HG03064 (cell line): Measurements from ENCODE around the gene SENP6.
"Not testable (repeated sequence)": the region's sequence is repeated elsewhere in the genome, so short reads cannot be mapped to it uniquely, and the experiment has no call there.

ENCODE experiments used
- ATAC-seq: cut with Tn5 transposase; IDR thresholded peaks from one replicate; pipeline ENCODE4 v1.9.1; 2021; ENCODE audit warnings: low read depth; ENCODE audit not compliant: unreplicated experiment

SENP6 gene, protein sequence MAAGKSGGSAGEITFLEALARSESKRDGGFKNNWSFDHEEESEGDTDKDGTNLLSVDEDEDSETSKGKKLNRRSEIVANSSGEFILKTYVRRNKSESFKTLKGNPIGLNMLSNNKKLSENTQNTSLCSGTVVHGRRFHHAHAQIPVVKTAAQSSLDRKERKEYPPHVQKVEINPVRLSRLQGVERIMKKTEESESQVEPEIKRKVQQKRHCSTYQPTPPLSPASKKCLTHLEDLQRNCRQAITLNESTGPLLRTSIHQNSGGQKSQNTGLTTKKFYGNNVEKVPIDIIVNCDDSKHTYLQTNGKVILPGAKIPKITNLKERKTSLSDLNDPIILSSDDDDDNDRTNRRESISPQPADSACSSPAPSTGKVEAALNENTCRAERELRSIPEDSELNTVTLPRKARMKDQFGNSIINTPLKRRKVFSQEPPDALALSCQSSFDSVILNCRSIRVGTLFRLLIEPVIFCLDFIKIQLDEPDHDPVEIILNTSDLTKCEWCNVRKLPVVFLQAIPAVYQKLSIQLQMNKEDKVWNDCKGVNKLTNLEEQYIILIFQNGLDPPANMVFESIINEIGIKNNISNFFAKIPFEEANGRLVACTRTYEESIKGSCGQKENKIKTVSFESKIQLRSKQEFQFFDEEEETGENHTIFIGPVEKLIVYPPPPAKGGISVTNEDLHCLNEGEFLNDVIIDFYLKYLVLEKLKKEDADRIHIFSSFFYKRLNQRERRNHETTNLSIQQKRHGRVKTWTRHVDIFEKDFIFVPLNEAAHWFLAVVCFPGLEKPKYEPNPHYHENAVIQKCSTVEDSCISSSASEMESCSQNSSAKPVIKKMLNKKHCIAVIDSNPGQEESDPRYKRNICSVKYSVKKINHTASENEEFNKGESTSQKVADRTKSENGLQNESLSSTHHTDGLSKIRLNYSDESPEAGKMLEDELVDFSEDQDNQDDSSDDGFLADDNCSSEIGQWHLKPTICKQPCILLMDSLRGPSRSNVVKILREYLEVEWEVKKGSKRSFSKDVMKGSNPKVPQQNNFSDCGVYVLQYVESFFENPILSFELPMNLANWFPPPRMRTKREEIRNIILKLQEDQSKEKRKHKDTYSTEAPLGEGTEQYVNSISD

GRCh38 chr6:75601304-75602245 lies at the start of gene SENP6:
SENP6 (plus strand) TSS chr6:75601880; CDS start chr6:75602525, 645 bp downstream.
- ATAC-seq = peak; percentile 57

DNA sequence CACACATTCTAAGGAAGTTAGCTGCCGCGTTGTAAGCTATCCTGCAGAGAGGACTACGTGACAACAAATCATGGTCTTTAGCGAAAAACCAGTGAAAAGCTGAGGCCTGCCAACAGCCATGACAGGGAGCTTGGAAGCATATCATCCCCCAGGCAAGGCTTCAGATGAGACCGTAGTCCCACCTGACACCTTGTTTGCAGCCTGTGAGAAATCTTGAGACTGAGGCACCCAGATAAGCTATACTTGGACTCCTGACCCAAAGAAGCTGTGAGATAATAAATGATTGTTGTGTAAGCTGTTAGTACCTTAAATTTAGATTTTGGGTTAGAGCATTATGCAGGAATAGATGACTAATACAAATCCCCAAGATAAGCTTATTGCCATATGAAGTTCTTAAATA lies 45.4 kb upstream of the SENP6 start:
- no peak for ATAC-seq

GRCh38 chr6:75557068-75557467 lies 44.6 kb upstream of the SENP6 start:
- ATAC-seq = no peak

DNA sequence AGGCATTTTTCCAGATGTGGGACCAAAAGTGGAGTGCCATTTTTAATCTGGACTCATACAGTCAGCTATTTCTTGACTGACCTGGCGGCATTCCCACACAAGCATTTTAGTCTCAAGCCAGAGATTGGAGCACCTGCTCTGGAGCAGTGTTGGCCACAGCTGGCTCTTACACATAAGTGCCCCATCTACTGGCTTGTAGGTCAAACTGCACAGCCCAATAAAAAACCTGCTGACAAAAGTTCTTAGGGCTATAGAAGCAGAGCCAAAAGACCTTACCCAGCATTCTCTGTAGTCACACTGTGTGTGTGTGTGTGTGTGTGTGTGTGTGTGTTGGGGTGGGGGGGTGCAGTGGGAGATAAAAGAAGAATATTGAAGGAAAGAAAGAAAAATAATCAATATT lies 38.6 kb upstream of the SENP6 start:
- ATAC-seq = peak; percentile 73

- no peak for ATAC-seq
These were observed 35.4 kb upstream of the SENP6 start for GRCh38 chr6:75566137-75566767.

DNA sequence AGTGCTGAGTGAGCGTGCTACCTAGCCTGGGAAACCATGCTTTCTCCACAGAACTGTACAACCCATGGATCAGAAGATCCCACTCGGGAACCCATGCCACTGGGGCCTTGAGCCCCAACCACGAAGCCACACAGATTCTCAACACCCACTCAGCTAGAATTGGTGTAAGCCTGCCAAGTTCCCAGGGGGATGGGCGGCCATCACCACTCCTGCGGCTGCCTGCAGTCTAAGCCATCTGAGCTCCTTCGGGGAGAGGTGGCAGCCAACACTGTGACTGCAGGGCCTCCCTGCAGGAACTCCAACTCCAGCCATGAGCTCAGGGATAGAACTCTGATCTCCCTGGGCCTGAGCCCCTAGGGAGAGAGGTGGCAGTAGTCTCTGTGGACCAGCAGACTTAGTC lies 33.6 kb upstream of the SENP6 start:
- ATAC-seq = no peak

GRCh38 chr6:75568965-75569364 lies 32.7 kb upstream of the SENP6 start:
- ATAC-seq = no peak

DNA sequence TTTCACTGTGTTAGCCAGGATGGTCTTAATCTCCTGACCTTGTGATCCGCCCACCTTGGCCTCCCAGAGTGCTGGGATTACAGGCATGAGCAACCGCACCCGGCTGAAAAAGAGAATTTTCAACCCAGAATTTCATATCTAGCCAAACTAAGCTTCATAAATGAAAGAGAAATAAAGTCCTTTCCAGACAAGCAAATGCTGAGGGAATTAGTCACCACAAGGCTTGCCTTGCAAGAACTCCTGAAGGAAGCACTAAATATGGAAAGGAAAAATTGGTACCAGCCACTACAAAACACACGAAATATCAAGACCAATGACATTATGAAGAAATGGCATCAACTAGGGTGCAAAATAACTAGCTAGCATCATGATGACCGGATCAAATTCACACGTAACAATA lies 31.0 kb upstream of the SENP6 start:
- ATAC-seq = not testable (repeated sequence)

GRCh38 chr6:75572072-75572471 lies 29.6 kb upstream of the SENP6 start:
- no peak for ATAC-seq

- no peak for ATAC-seq
These were observed 21.7 kb upstream of the SENP6 start for GRCh38 chr6:75579951-75580350.

GRCh38 chr6:75581231-75581630 lies 20.4 kb upstream of the SENP6 start:
- no peak for ATAC-seq

DNA sequence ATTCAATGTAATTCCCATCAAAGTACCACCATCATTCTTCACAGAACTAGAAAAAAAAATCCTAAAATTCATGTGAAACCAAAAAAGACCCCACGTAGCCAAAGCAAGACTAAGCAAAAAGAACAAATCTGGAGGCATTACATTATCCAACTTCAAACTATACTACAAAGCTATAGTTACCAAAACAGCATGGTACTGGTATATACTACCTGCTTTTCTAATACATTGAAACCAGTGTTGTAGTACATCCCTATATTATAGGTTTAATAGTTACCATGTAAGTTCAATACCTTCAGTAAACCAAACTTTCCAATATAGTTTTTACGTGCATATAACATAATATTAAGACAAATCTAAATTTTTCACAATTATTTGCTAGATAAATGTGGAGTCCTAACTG lies 17.1 kb upstream of the SENP6 start:
- not testable (repeated sequence) for ATAC-seq

DNA sequence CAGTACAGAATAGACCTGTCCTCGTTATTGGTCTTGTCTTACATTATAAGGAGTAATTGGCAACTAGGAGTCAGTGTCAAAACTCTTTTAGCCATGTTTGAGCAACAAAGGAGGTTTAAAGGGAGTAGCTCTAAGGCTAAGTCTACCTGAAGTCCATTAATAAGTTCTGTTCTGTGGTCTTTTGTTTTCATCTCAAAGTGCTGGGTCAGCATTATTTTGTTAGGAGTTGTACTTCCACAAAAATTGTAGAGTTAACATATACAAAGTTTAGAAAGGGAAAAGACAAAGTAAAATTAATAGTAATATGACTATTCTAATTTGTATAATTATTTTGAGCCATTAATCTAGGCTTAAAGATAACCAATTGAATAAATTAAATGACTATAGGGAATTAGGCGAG lies 12.7 kb upstream of the SENP6 start:
- no peak for ATAC-seq

DNA sequence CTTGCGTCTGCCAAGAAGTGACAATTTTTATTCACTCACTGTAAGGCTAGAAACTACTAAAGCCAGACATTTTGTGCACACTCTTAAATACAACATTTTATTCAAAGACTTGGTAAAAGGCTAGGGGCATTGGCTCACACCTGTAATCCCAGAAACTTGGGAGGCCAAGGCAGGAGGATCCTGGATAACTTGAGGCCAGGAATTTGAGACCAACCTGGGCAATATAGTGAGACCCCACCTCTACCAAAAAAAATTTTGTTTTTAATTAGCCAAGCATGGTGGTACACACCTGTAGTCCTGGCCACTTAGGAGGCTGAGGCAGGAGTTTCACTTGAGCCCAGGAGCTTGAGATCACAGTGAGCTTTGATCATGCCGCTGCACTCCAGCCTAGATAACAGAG lies 11.3 kb upstream of the SENP6 start:
- no peak for ATAC-seq

GRCh38 chr6:75596380-75596779 lies 5.3 kb upstream of the SENP6 start:
- not testable (repeated sequence) for ATAC-seq

DNA sequence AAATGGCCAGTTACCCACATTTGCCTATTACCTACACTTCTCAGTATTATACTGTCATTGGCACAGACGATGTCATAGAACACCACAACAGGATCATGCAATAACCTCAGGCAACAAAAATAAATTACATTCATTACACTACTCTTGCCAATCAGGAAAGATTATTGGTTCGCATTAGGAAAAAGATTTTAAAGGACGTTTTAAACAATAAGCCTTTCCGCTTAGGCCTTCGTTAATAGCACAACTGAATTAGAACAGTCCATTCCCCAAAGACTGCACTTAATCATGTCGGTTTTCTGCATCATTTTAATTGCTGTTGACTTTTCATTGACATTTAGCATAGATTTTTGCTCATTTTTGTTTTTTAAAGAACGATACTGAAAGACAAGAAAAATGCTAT lies 912 bp upstream of the SENP6 start:
- ATAC-seq = no peak

GRCh38 chr6:75602246-75603105 lies 796 bp downstream of the SENP6 start:
- ATAC-seq = peak; percentile 37

DNA sequence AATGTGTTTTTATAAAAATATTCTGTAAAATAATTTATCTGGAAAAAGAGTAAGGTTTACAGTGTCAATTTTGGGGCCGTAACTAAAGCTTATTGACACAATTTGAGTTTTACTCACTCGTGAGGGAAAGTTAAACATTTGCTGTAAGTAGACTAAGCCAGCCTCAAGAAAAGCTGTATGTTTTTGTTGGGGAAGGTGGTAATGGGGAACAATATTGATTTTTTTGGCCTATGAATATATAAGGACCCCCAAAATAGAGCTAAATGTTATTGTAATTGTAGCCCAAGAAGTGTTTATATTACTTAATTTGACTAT lies 1.4 kb downstream of the SENP6 start:
- no peak for ATAC-seq

DNA sequence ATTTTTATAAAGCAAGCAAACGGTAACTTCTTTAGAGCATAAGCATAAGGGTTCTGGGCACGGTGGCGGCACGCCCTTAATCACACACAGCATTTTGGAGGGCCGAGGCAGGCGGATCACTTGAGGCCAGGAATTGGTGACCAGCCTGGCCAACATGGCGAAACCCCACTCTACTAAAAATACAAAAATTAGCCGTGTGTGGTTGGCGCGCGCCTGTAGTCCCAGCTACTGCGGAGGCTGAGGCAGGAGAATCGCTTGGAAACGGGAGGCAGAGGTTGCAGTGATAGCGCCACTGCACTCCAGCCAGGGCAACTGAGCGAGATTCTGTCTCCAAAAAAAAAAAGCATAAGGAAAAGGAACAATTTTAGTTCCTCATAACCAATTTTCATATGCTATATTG lies 2.6 kb downstream of the SENP6 start:
- no peak for ATAC-seq
